EL (cell line): ENCODE measurements around the gene DNAH8.
A peak's percentile ranks its signal among the peaks of the same experiment; 100 is the strongest.
"Not testable (repeated sequence)": the region's sequence is repeated elsewhere in the genome, so short reads cannot be mapped to it uniquely, and the experiment has no call there.

Source experiments
- DNase-seq: peaks from one replicate; pipeline ENCODE4 v3.0.0-alpha.2; 2016

DNAH8 gene

GRCh38 chr6:38750968-38751615 is 36.0 kb downstream of the DNAH8 start:
- no peak for DNase-seq

GRCh38 chr6:38753707-38754106 is 38.6 kb downstream of the DNAH8 start:
- DNase-seq = no peak

GRCh38 chr6:38755207-38755606 is 40.1 kb downstream of the DNAH8 start:
- DNase-seq = no peak

GRCh38 chr6:38755874-38756273 is 40.8 kb downstream of the DNAH8 start:
- DNase-seq = no peak

- no peak for DNase-seq
Measured at GRCh38 chr6:38760097-38760496, 45.0 kb downstream of the DNAH8 start.

GRCh38 chr6:38762848-38763247 is 47.7 kb downstream of the DNAH8 start:
- DNase-seq = no peak

- no peak for DNase-seq
Measured at GRCh38 chr6:38767560-38767959, 52.4 kb downstream of the DNAH8 start.

- peak; percentile 9 for DNase-seq
Measured at GRCh38 chr6:38773338-38773737, 58.2 kb downstream of the DNAH8 start.

- DNase-seq = no peak
Measured at GRCh38 chr6:38774929-38775707, 60.0 kb downstream of the DNAH8 start.

GRCh38 chr6:38775870-38776269 is 60.8 kb downstream of the DNAH8 start:
- peak; percentile 27 for DNase-seq

GRCh38 chr6:38776515-38776914 is 61.4 kb downstream of the DNAH8 start:
- peak; percentile 79 for DNase-seq

GRCh38 chr6:38779310-38780062 is 64.4 kb downstream of the DNAH8 start:
- DNase-seq = no peak

GRCh38 chr6:38782616-38783015 is 67.5 kb downstream of the DNAH8 start:
- no peak for DNase-seq

GRCh38 chr6:38783443-38784228 is 68.5 kb downstream of the DNAH8 start:
- no peak for DNase-seq

- peak; percentile 65 for DNase-seq
Measured at GRCh38 chr6:38784506-38785235, 69.6 kb downstream of the DNAH8 start.

- no peak for DNase-seq
Measured at GRCh38 chr6:38786486-38786885, 71.4 kb downstream of the DNAH8 start.

- DNase-seq = no peak
Measured at GRCh38 chr6:38789256-38789655, 74.1 kb downstream of the DNAH8 start.

- no peak for DNase-seq
Measured at GRCh38 chr6:38792356-38792755, 77.2 kb downstream of the DNAH8 start.

GRCh38 chr6:38794682-38795081 is 79.6 kb downstream of the DNAH8 start:
- DNase-seq = no peak

GRCh38 chr6:38796006-38796405 is 80.9 kb downstream of the DNAH8 start:
- no peak for DNase-seq

GRCh38 chr6:38796437-38796836 is 81.3 kb downstream of the DNAH8 start:
- DNase-seq = not testable (repeated sequence)

- no peak for DNase-seq
Measured at GRCh38 chr6:38796850-38797249, 81.7 kb downstream of the DNAH8 start.
